Measurements from ENCODE around the gene FAM110D.

GRCh38 chr1:26164861-26165842 lies 6.3 kb downstream of the FAM110D start:
- TF ChIP-seq CTCF (conservative IDR thresholded peaks at IDR 0.05; ENCODE audit: low read length) (no peak), EZH2phosphoT487 (IDR thresholded peaks at IDR 0.05; ENCODE audit: borderline replicate concordance) (no peak)

Data from Loucy (cell line).